IMR-90 (cell line): ENCODE measurements around the gene ZC3H7B. TPM values are rescaled to one million over a fixed set of nuclear protein-coding genes. Genes with fewer than 3 reads are reported as not detected.

Experiments used
- ATAC-seq: fragments of 200-7000 bp; cut with Tn5 transposase; 2 replicates; pipeline ENCODE4 v1.9.1; 2020; ENCODE audit warnings: low read depth, mild to moderate bottlenecking, moderate library complexity
- BruUV-seq: library from RNA; stranded (reverse); fragments of 400-500 nt; replicated peaks from 2 replicates; lab custom pipeline; 2021; lab: Mats Ljungman, UMichigan
- CTCF ChIA-PET: fragments of 300-600 bp; formaldehyde crosslinking; extraction: SDS; loops from one replicate; lab custom pipeline; 2021; ENCODE audit warnings: antibody characterized with exemption; lab: Yijun Ruan, JAX
- POLR2A ChIA-PET: fragments of 300-600 bp; sonication (Branson Sonifier 250); formaldehyde crosslinking; loops from one replicate; lab custom pipeline; 2022; ENCODE audit warnings: antibody characterized with exemption; ENCODE audit not compliant: unreplicated experiment; lab: Charles Lee
- DNase-seq: peaks from one replicate; pipeline ENCODE4 v3.0.0; 2013
- H2AFZ ChIP-seq: replicated peaks from 2 replicates; pipeline ENCODE3; 2013; ENCODE audit warnings: low read length, mild to moderate bottlenecking; ENCODE audit not compliant: poor library complexity
- H2AK5ac ChIP-seq: 2 replicates; pipeline ENCODE4 v1.6.1; 2013; ENCODE audit warnings: low read depth, low read length, inconsistent platforms
- H2AK9ac ChIP-seq: replicated peaks from 2 replicates; pipeline ENCODE3; 2013; ENCODE audit warnings: mild to moderate bottlenecking, low read depth, low read length, moderate library complexity; ENCODE audit not compliant: poor library complexity
- H2BK120ac ChIP-seq: 2 replicates; pipeline ENCODE4 v1.6.1; 2013; ENCODE audit warnings: low read depth, low read length, inconsistent platforms
- H2BK15ac ChIP-seq: 3 replicates; pipeline ENCODE4 v1.6.1; 2013; ENCODE audit warnings: low read depth, low read length, inconsistent platforms
- H2BK20ac ChIP-seq: 2 replicates; pipeline ENCODE4 v1.6.1; 2013; ENCODE audit warnings: low read depth, mild to moderate bottlenecking, inconsistent platforms, low read length, moderate library complexity
- H2BK5ac ChIP-seq: 2 replicates; pipeline ENCODE4 v1.6.1; 2013; ENCODE audit warnings: mild to moderate bottlenecking, low read depth, low read length, inconsistent platforms; ENCODE audit not compliant: poor library complexity, severe bottlenecking
- H3K14ac ChIP-seq: replicated peaks from 2 replicates; pipeline ENCODE4 v1.6.1; 2013; ENCODE audit warnings: low read depth, low read length, inconsistent platforms
- H3K18ac ChIP-seq: 2 replicates; pipeline ENCODE4 v1.6.1; 2013; ENCODE audit warnings: low read depth, low read length, control low read depth
- H3K23ac ChIP-seq: 2 replicates; pipeline ENCODE4 v1.6.1; 2013; ENCODE audit warnings: low read depth, low read length, inconsistent platforms
- H3K27ac ChIP-seq: 2 replicates; pipeline ENCODE4 v1.5.1; 2013; ENCODE audit warnings: mild to moderate bottlenecking, control low read depth, low read length; ENCODE audit not compliant: insufficient read depth
- H3K27me3 ChIP-seq: 2 replicates; pipeline ENCODE4 v1.6.1; 2013; ENCODE audit warnings: low read length; ENCODE audit not compliant: control insufficient read depth, insufficient read depth
- H3K36me3 ChIP-seq: 2 replicates; pipeline ENCODE4 v1.6.1; 2013; ENCODE audit warnings: low read length, mixed read lengths; ENCODE audit not compliant: control insufficient read depth, insufficient read depth
- H3K4ac ChIP-seq: 2 replicates; pipeline ENCODE4 v1.6.1; 2013; ENCODE audit warnings: low read depth, low read length, inconsistent platforms
- H3K4me1 ChIP-seq: 2 replicates; pipeline ENCODE4 v1.6.1; 2013; ENCODE audit warnings: low read length, mixed read lengths; ENCODE audit not compliant: control insufficient read depth, insufficient read depth
- H3K4me2 ChIP-seq: 2 replicates; pipeline ENCODE4 v1.6.1; 2013; ENCODE audit warnings: low read depth, mild to moderate bottlenecking, control low read depth, low read length, moderate library complexity
- H3K4me3 ChIP-seq: 2 replicates; pipeline ENCODE4 v1.5.1; 2013; ENCODE audit warnings: low read depth, mild to moderate bottlenecking, control low read depth, low read length, moderate library complexity; ENCODE audit not compliant: insufficient read depth
- H3K56ac ChIP-seq: 2 replicates; pipeline ENCODE4 v1.6.1; 2013; ENCODE audit warnings: low read length, inconsistent platforms; ENCODE audit not compliant: insufficient read depth; ENCODE audit errors: extremely low read depth
- H3K79me1 ChIP-seq, 2 experiments: 2 replicates each; pipeline ENCODE4 v1.6.1; 2013; ENCODE audit warnings: low read length in 2 of 2, inconsistent platforms in 1 of 2, low read depth in 1 of 2
- H3K9ac ChIP-seq: 2 replicates; pipeline ENCODE4 v1.6.1; 2013; ENCODE audit warnings: low read depth, low read length, control low read depth
- H3K9me1 ChIP-seq: 2 replicates; pipeline ENCODE4 v1.6.1; 2013; ENCODE audit warnings: low read length, inconsistent platforms; ENCODE audit not compliant: insufficient read depth
- H3K9me3 ChIP-seq: 2 replicates; pipeline ENCODE4 v1.6.1; 2013; ENCODE audit warnings: low read length; ENCODE audit not compliant: control insufficient read depth, insufficient read depth
- H4K20me1 ChIP-seq: 2 replicates; pipeline ENCODE4 v1.6.1; 2013; ENCODE audit warnings: low read length, inconsistent platforms; ENCODE audit not compliant: insufficient read depth
- H4K5ac ChIP-seq: 2 replicates; pipeline ENCODE4 v1.6.1; 2013; ENCODE audit warnings: mild to moderate bottlenecking, low read depth, low read length, control low read depth
- H4K8ac ChIP-seq, 2 experiments: 2 replicates each; pipeline ENCODE4 v1.6.1; 2013; ENCODE audit warnings: low read depth in 2 of 2, low read length in 2 of 2, control low read depth in 1 of 2, inconsistent platforms in 1 of 2
- H4K91ac ChIP-seq: 2 replicates; pipeline ENCODE4 v1.6.1; 2013; ENCODE audit warnings: low read depth, low read length, inconsistent platforms; ENCODE audit not compliant: insufficient read depth
- CEBPB ChIP-seq: IDR thresholded peaks from 2 replicates; pipeline ENCODE4 v1.6.1; 2012; ENCODE audit warnings: low read depth, low read length, improper control_type of control experiment
- CTCF ChIP-seq: conservative IDR thresholded peaks from 2 replicates; pipeline ENCODE4 v1.5.1; 2012; ENCODE audit warnings: mild to moderate bottlenecking, low read depth, low read length, improper control_type of control experiment
- FOS ChIP-seq: fragments of 150-350 bp; IDR thresholded peaks from 2 replicates; pipeline ENCODE4 v1.6.1; 2016; ENCODE audit warnings: low read depth, low read length
- MAFK ChIP-seq: IDR thresholded peaks from 2 replicates; pipeline ENCODE4 v1.6.1; 2012; ENCODE audit warnings: low read depth, low read length, improper control_type of control experiment
- MAZ ChIP-seq: IDR thresholded peaks from 2 replicates; pipeline ENCODE4 v1.6.1; 2012; ENCODE audit warnings: low read depth, mild to moderate bottlenecking, low read length, improper control_type of control experiment, moderate library complexity, borderline replicate concordance
- NFE2L2 ChIP-seq: fragments of 150-350 bp; IDR thresholded peaks from 2 replicates; pipeline ENCODE4 v1.6.1; 2016; ENCODE audit warnings: low read depth, mild to moderate bottlenecking, low read length
- WGBS, 2 experiments: methylation state at CpG; one replicate each; pipeline versions ENCODE4 v1.1.5 to v1.1.7; 2013; ENCODE audit warnings: missing lambda C conversion rate in 2 of 2; ENCODE audit not compliant: insufficient read length in 1 of 2; ENCODE audit errors: extremely low coverage in 2 of 2; 5-methylcytosine and 5-hydroxymethylcytosine counted together
- dilution Hi-C: fragments of 300-500 bp; cut with HindIII; formaldehyde crosslinking; loops from one replicate; pipeline ENCODE4 v1.14.3; 2018; ENCODE audit warnings: low sequenced_read_pairs; ENCODE audit not compliant: unreplicated experiment
- in situ Hi-C: fragments of 300-500 bp; cut with MboI; formaldehyde crosslinking; loops from 3 replicates; pipeline ENCODE4 v1.14.3; 2019; ENCODE audit warnings: low sequenced_read_pairs, inconsistent platforms, mixed read lengths
- intact Hi-C: fragments of 100-400 bp; cut with micrococcal nuclease; formaldehyde crosslinking; loops from 2 replicates; pipeline ENCODE4 v1.10.0; 2022
- polyA plus RNA-seq, 3 experiments: library from polyadenylated mRNA; depleted of rRNA; stranded (reverse); fragments of >200 nt; gene quantifications; 2 replicates each; pipeline ENCODE4 v1.2.3, GENCODE V29; 2012; ENCODE audit warnings: low replicate concordance in 1 of 3
- total RNA-seq: library from RNA; depleted of rRNA; stranded (reverse); fragments of >200 nt; gene quantifications from 2 replicates; pipeline ENCODE4 v1.2.3, GENCODE V29; 2012
- TF ChIP-seq, protein P1 (sequence below): fragments of 150-350 bp; IDR thresholded peaks from 2 replicates; pipeline ENCODE4 v1.6.1; 2017; ENCODE audit warnings: mild to moderate bottlenecking, antibody characterized with exemption, low read length, low read depth
- TF ChIP-seq, protein P2 (sequence below): fragments of 150-350 bp; IDR thresholded peaks from 2 replicates; pipeline ENCODE4 v1.6.1; 2016; ENCODE audit warnings: low read depth, mild to moderate bottlenecking, low read length, moderate library complexity, borderline replicate concordance

ZC3H7B gene
- total and polyA plus RNA-seq, 2 of the 4 experiments (the other 2 are of a cell fraction): 37.6 to 72.3 TPM

- Histone ChIP-seq H3K18ac (no peak overlapping the region), H2BK120ac (no peak overlapping the region), H3K27me3 (no peaks in the 10 kb centered on the region), H3K23ac (peak overlapping the region; percentile 25; the same call in 1 of the 2 replicates), H3K4me2 (no peak overlapping the region), H4K91ac (no peak overlapping the region), H3K9ac (no peak overlapping the region), H3K27ac (no peak overlapping the region), H2BK15ac (no peak overlapping the region), H2BK5ac (no peak overlapping the region), H2AFZ (no peak overlapping the region), H3K4ac (no peak overlapping the region), H2AK5ac (no peak overlapping the region), H4K5ac (no peak overlapping the region), H3K9me3 (no peaks in the 10 kb centered on the region), H2BK20ac (no peak overlapping the region), H3K4me3 (no peak overlapping the region), H4K20me1 (peaks cover 17% of the 10 kb centered on the region), H3K4me1 (no peaks in the 10 kb centered on the region), H3K9me1 (peaks cover 12% of the 10 kb centered on the region), H3K14ac (no peak overlapping the region), H3K79me1 (peaks cover 41 to 60% of the 10 kb centered on the region in 2 experiments), H4K8ac (no peak overlapping the region), H3K56ac (no peak overlapping the region), H3K36me3 (peaks cover 68% of the 10 kb centered on the region), H2AK9ac (no peak overlapping the region)
- no CpG with 5 or more reads among the region's 4 CpGs for WGBS, 2 experiments
- in situ Hi-C loops: no loop called here
- DNase-seq (no peak), ATAC-seq (no peak)
- ChIA-PET CTCF (no interaction called here), POLR2A (no interaction called here)
- intact Hi-C loops: no loop called here
- no TSS peak for BruUV-seq
- TF ChIP-seq CTCF (no peak), MAFK (no peak), FOS (no peak), NFE2L2 (no peak), CEBPB (no peak), MAZ (no peak)
- TF ChIP-seq, protein P1, sequence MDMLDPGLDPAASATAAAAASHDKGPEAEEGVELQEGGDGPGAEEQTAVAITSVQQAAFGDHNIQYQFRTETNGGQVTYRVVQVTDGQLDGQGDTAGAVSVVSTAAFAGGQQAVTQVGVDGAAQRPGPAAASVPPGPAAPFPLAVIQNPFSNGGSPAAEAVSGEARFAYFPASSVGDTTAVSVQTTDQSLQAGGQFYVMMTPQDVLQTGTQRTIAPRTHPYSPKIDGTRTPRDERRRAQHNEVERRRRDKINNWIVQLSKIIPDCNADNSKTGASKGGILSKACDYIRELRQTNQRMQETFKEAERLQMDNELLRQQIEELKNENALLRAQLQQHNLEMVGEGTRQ: no peak
- TF ChIP-seq, protein P2, sequence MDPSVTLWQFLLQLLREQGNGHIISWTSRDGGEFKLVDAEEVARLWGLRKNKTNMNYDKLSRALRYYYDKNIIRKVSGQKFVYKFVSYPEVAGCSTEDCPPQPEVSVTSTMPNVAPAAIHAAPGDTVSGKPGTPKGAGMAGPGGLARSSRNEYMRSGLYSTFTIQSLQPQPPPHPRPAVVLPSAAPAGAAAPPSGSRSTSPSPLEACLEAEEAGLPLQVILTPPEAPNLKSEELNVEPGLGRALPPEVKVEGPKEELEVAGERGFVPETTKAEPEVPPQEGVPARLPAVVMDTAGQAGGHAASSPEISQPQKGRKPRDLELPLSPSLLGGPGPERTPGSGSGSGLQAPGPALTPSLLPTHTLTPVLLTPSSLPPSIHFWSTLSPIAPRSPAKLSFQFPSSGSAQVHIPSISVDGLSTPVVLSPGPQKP: no peak
- dilution Hi-C loops: no loop called here
These were observed 26.5 kb upstream of the ZC3H7B start for GRCh38 chr22:41274856-41275255.
